Fibroblast of lung (primary cell): Measurements from ENCODE around the gene DRG2.

ENCODE experiments used
- CTCF ChIP-seq, 2 donors: IDR thresholded peaks in 1 of 2; conservative IDR thresholded peaks in 1 of 2; 1 replicate in 1 of 2; 2 replicates in 1 of 2; pipeline ENCODE4 v1.5.1; 2011 to 2012; ENCODE audit warnings: low read length in 2 of 2, control low read depth in 1 of 2, inconsistent platforms in 1 of 2, low read depth in 1 of 2, mild to moderate bottlenecking in 1 of 2
- EZH2 ChIP-seq: IDR thresholded peaks from 2 replicates; pipeline ENCODE4 v1.5.1; 2012; ENCODE audit warnings: low read length, control low read depth, mild to moderate bottlenecking; ENCODE audit errors: missing control alignments

GRCh38 chr17:18109935-18110485, 22.3 kb downstream of the DRG2 start:
- no peak for TF ChIP-seq CTCF (conservative IDR thresholded peaks at IDR 0.05 in 1 of 2, IDR thresholded peaks at IDR 0.05 in 1 of 2; ENCODE audit: low read depth in 1 of 2, low read length in 2 of 2)
- TF ChIP-seq EZH2, result no peak
